HG03457 (cell line): Measurements from ENCODE around the gene PCDHGA11.
A peak's percentile ranks its signal among the peaks of the same experiment; 100 is the strongest.
"Not testable (repeated sequence)": the region's sequence is repeated elsewhere in the genome, so short reads cannot be mapped to it uniquely, and the experiment has no call there.

ENCODE experiments used
- ATAC-seq: cut with Tn5 transposase; IDR thresholded peaks from one replicate; pipeline ENCODE4 v1.9.1; 2021; ENCODE audit warnings: moderate number of reproducible peaks; ENCODE audit not compliant: unreplicated experiment

Gene PCDHGA11

DNA sequence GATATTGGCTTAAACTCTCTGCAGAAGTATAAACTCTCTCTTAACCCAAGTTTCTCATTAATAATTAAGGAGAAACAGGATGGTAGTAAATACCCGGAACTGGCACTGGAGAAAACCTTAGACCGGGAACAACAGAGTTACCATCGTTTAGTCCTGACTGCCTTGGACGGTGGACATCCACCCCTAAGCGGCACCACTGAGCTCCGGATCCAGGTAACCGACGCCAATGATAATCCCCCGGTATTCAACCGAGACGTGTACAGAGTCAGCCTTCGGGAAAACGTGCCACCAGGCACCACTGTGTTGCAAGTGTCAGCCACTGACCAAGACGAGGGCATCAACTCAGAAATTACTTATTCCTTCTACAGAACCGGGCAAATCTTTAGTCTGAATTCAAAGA is 22.2 kb upstream of the PCDHGA11 start:
- no peak for ATAC-seq

DNA sequence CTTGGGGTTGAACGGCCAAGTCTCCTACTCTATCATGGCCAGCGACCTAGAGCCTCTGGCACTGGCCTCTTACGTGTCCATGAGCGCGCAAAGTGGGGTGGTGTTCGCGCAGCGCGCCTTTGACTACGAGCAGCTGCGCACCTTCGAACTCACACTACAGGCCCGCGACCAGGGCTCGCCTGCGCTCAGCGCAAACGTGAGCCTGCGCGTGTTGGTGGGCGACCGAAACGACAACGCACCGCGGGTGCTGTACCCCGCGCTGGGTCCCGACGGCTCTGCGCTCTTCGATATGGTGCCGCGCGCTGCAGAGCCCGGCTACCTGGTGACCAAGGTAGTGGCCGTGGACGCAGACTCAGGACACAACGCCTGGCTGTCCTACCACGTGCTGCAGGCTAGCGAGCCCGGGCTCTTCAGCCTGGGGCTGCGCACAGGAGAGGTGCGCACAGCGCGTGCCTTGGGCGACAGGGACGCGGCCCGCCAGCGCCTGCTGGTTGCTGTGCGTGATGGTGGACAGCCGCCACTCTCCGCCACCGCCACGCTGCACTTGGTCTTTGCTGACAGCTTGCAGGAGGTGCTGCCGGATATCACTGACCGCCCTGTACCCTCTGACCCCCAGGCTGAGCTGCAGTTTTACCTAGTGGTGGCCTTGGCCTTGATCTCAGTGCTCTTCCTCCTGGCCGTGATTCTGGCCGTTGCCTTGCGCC is 21.1 kb upstream of the PCDHGA11 start:
- no peak for ATAC-seq

GRCh38 chr5:141402553-141403243 is 18.2 kb upstream of the PCDHGA11 start, which contains the start of gene PCDHGA9:
Gene PCDHGA9, plus strand, starts transcription at chr5:141402778. Its CDS starts 175 bp downstream, at chr5:141402953.
- no peak for ATAC-seq

DNA sequence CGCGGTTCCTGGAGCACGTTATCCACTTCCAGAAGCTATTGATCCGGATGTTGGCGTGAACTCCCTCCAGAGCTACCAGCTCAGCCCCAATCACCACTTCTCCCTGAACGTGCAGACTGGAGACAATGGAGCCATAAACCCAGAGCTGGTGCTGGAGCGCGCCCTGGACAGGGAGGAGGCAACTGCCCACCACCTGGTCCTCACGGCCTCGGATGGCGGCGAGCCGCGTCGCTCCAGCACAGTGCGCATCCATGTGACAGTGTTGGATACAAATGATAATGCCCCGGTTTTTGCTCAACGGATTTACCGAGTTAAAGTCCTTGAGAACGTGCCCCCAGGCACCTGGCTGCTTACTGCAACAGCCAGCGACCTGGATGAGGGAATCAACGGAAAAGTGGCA is 17.5 kb upstream of the PCDHGA11 start:
- ATAC-seq = no peak

GRCh38 chr5:141407790-141408505 is 12.9 kb upstream of the PCDHGA11 start, which contains the start of gene PCDHGB6:
Gene PCDHGB6, plus strand, starts transcription at chr5:141408021. Its CDS starts 182 bp downstream, at chr5:141408203.
- ATAC-seq = not testable (repeated sequence)

DNA sequence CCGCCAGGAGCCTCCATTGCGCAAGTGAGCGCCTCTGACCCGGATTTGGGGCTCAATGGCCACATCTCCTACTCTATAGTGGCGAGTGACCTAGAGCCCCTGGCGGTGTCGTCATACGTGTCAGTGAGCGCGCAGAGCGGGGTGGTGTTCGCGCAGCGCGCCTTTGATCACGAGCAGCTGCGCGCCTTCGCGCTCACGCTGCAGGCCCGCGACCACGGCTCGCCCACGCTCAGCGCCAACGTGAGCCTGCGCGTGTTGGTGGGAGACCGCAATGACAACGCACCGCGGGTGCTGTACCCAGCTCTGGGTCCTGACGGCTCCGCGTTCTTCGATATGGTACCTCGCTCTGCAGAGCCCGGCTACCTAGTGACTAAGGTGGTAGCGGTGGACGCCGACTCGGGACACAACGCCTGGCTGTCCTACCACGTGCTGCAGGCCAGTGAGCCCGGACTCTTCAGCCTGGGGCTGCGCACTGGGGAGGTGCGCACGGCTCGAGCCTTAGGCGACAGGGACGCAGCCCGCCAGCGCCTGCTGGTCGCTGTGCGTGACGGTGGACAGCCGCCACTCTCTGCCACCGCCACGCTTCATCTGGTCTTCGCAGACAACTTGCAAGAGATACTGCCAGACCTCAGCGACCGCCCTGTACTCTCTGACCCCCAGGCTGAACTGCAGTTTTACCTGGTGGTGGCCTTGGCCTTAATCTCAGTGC is 11.1 kb upstream of the PCDHGA11 start:
- no peak for ATAC-seq

DNA sequence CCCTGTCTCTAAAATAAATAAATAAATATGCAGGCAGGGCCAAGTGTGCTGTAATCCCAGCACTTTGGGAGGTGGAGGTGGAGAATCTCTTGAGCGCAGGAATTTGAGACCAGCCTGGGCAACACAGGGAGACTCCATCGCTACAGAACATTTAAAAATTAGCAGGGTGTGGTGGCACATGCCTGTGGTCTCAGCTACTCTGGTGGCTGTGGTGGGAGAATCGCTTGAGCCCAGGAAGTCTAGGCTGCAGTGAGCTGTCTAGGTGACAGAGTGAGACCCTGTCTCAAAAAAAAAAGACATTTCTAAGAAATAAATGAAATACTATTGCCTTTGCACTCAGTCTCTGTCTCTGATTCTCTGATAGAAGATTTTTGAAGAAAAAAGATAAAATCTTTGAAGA is 9.3 kb upstream of the PCDHGA11 start:
- no peak for ATAC-seq

DNA sequence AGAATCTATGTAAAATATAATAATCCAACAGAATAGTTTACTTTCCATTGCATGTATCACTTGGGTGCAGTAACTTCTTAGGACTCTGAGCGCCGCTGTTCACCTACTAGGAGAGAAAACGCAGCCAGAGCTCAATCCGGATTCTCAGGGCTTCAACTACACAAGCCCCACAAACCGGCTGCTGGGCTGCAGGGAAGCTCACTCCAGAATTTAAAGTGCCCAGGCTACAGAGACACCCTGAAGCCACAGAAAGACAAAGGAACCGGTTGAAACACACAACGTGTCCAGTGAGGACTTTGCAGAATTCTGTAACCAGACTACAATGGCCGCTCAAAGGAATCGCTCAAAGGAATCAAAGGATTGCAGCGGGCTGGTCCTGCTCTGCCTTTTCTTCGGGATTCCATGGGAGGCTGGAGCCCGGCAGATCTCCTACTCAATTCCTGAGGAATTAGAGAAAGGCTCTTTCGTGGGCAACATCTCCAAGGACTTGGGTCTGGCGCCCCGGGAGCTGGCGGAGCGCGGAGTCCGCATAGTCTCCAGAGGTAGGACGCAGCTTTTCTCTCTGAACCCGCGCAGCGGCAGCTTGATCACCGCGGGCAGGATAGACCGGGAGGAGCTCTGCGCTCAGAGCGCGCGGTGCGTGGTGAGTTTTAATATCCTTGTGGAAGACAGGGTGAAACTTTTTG is 7.9 kb upstream of the PCDHGA11 start, which contains the start of gene PCDHGA10:
Gene PCDHGA10, plus strand, starts transcription at position 134 of the 686 bp plus-strand sequence. Its CDS starts 189 bp downstream, at position 323.
- ATAC-seq = peak; percentile 59

DNA sequence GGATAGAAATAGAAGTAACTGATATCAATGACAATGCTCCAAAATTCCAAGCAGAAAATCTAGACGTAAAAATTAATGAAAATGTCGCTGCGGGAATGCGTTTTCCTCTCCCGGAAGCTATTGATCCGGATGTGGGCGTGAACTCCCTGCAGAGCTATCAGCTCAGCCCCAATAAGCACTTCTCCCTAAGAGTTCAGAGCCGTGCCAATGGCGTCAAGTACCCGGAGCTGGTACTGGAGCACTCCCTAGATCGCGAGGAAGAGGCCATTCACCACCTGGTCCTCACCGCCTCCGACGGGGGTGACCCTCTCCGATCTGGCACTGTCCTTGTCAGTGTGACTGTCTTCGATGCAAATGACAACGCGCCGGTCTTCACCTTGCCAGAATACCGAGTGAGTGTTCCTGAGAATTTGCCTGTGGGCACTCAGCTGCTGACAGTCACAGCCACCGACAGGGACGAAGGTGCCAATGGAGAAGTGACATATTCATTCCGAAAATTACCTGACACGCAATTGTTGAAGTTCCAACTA is 7.2 kb upstream of the PCDHGA11 start:
- no peak for ATAC-seq

DNA sequence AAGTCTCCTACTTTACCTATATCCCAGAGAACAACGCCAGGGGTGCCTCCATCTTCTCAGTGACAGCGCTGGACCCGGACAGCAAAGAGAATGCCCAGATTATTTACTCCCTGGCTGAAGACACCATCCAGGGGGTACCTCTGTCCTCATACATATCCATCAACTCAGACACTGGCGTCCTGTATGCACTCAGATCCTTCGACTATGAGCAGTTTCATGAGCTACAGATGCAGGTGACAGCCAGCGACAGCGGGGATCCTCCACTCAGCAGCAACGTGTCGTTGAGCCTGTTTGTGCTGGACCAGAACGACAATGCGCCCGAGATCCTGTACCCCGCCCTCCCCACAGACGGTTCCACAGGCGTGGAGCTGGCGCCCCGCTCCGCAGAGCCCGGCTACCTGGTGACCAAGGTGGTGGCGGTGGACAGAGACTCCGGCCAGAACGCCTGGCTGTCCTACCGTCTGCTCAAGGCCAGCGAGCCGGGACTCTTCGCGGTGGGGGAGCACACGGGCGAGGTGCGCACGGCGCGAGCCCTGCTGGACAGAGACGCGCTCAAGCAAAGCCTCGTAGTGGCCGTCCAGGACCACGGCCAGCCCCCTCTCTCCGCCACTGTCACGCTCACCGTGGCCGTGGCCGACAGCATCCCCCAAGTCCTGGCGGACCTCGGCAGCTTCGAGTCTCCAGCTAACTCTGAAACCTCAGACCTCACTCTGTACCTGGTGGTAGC is 6.1 kb upstream of the PCDHGA11 start:
- not testable (repeated sequence) for ATAC-seq

- ATAC-seq = not testable (repeated sequence)
Measured at GRCh38 chr5:141415275-141415618, 5.6 kb upstream of the PCDHGA11 start.

GRCh38 chr5:141417494-141418172 is 3.2 kb upstream of the PCDHGA11 start, which contains the start of gene PCDHGB7:
Gene PCDHGB7, plus strand, starts transcription at chr5:141417677. Its CDS starts 183 bp downstream, at chr5:141417860.
- peak; percentile 45 for ATAC-seq

- ATAC-seq = no peak
Measured at GRCh38 chr5:141419074-141419880, 1.6 kb upstream of the PCDHGA11 start.

GRCh38 chr5:141421489-141421855 is 621 bp downstream of the PCDHGA11 start:
- ATAC-seq = no peak

- no peak for ATAC-seq
Measured at GRCh38 chr5:141422742-141423291, 2.0 kb downstream of the PCDHGA11 start.

GRCh38 chr5:141427783-141428426 is 7.1 kb downstream of the PCDHGA11 start:
- no peak for ATAC-seq
